HG03045 (cell line): ENCODE results near the gene NRGN.

Experiments used
- ATAC-seq: cut with Tn5 transposase; IDR thresholded peaks from one replicate; pipeline ENCODE4 v1.9.1; 2021; ENCODE audit warnings: mild to moderate bottlenecking, moderate library complexity; ENCODE audit not compliant: unreplicated experiment

The NRGN gene

DNA sequence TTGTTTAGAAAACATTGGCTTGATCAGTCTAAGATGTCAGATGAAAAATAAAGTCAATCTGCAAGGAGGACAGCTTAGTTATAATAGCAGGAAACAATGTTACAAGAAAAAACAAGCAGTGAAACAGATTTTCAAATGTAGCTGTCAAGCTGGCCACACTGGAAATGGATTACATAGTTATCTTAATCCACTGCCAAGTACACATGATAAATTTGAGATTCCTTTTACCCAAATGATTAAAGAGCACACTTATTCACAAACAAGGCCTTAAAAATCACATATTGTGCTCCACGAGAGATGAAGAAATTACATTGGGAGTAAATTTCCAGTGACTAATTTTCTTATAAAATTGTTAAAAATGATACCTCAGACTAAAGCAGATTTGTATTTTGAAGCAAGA, 39.8 kb downstream of the NRGN start:
- no peak for ATAC-seq

DNA sequence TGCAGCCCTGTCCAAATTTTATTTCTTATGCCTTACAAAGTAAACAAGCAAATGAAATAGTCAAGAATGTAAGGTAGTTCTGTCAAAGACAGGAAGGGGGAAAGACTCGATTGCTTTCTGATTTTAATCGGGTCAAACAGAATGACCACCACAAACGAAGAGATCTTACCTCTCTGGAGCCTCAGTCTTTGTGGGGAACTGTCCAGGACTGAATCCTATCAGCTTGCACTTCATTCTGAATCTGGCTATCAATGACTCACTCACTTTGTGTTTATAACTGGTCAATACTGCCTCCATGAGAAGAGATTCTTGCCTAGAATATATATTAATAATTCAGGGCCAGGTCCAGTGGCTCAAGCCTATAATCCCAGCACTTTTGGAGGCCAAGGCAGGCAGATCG, 43.3 kb downstream of the NRGN start:
- no peak for ATAC-seq

- ATAC-seq, result no peak
These were observed 44.3 kb downstream of the NRGN start for GRCh38 chr11:124784051-124784450.

DNA sequence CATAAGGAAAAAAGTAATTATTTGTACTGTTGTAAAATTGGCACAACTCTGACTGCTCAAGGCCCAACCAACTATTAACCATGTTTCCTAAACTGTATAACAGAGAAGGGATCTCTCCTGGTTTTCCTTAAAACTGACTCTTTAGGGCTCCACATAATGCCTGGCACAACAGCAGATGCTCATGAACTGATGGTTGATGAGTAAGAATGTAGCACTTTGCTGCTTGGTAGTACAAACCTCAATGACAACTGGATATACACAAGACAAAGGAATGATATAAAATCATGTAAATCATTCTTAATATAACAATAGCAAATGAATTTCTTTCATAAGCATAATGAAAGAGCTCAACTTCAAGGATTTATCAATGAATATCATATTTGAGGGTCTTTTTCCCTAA, 48.8 kb downstream of the NRGN start:
- no peak for ATAC-seq

GRCh38 chr11:124791626-124792341, 52.0 kb downstream of the NRGN start:
- no peak for ATAC-seq

- ATAC-seq, result peak; percentile 65
These were observed 53.9 kb downstream of the NRGN start for GRCh38 chr11:124793466-124794278.

DNA sequence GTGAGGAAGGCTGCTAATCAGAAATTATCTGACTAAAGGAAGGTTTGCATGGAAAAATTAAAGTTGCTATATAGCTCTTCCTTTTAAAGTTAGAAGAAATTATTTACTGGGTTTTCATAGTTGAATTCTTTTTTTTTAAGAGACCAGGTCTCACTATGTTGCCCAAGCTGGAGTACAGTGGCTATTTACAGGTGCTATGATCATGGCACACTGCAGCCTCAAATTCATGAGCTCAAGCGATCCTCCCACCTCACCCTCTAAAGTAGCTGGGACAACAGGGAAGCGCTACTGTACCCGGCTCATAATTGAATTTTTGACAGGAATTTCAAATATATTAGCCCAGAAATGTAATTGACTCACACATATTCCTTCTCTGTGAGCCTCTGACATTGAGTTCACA, 56.6 kb downstream of the NRGN start:
- ATAC-seq, result no peak
